ENCODE measurements around the gene RPLP2. TPM values are rescaled to one million over a fixed set of nuclear protein-coding genes. Genes with fewer than 3 reads are reported as not detected.

Gene RPLP2
- polyA plus RNA-seq, 1 donor (not counting 4 experiments of a cell fraction or from before 2014, with no cell fraction given): 632 TPM

DNA sequence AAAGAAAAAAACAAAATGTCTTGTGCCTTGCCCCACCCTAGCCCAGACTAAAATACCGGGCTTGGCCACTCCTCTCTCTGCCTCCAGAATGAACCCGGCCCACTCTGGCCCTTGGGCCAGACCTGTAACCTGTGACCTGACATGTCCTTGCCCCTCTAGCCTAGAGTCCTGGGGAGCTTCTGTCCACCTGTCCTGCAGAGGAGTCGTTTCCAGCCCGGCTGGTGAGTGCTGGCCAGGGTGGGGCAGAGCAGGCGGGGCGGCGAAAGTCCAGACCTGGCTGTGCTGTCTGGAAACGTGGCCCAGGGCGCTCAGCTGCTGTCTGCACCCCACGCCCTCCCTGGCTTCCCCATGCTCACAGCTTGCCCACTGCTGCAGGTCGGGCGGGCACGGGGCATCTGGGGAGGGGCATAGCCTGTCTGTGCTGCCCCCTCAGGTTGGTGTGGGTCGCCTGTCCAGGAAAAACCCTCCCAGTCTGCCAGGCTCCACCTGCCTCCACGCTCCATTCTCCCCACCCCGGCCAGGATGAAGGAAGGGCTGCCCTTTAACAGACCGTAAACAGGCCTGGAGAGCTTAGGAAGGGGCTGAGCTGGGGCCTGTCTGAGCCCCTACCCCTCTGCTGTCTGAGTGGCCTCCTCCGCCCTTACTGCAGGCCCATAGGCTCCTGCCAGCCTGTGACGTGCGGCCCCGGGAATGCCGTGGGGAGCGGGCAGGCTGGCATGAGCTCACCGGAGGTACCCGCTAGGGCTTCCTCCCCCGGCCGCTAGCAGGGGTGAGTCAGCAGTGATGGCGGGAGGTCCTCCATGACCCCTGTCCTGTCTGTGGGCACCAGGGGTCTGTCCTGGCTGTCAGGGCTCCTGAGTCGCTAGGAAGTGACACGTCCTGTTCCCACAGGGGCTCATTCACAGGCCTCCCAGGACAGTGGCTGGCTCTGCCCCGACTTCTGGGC, 24.9 kb downstream of the RPLP2 start:
- peaks cover 12 to 25% of the 10 kb centered on the region in 2 experiments for H3K36me3 ChIP-seq (ENCODE audit: control insufficient read depth in 2 of 2, extremely low read depth in 1 of 2, insufficient read depth in 2 of 2, low read length in 2 of 2)
- peaks cover 6% of the 10 kb centered on the region for H4K20me1 ChIP-seq (ENCODE audit: control insufficient read depth, extremely low read depth, insufficient read depth, low read length)
- H3K9me3 ChIP-seq (ENCODE audit: control insufficient read depth, low read depth, low read length): no peaks in the 10 kb centered on the region
- TF ChIP-seq, protein P1, sequence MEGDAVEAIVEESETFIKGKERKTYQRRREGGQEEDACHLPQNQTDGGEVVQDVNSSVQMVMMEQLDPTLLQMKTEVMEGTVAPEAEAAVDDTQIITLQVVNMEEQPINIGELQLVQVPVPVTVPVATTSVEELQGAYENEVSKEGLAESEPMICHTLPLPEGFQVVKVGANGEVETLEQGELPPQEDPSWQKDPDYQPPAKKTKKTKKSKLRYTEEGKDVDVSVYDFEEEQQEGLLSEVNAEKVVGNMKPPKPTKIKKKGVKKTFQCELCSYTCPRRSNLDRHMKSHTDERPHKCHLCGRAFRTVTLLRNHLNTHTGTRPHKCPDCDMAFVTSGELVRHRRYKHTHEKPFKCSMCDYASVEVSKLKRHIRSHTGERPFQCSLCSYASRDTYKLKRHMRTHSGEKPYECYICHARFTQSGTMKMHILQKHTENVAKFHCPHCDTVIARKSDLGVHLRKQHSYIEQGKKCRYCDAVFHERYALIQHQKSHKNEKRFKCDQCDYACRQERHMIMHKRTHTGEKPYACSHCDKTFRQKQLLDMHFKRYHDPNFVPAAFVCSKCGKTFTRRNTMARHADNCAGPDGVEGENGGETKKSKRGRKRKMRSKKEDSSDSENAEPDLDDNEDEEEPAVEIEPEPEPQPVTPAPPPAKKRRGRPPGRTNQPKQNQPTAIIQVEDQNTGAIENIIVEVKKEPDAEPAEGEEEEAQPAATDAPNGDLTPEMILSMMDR (optimal IDR thresholded peaks at IDR 0.05 in 1 of 3, IDR thresholded peaks at IDR 0.05 in 1 of 3, conservative IDR thresholded peaks at IDR 0.05 in 1 of 3; ENCODE audit: extremely low read depth in 1 of 3, insufficient read depth in 2 of 3, low read length in 3 of 3): no peak
- TF ChIP-seq EZH2 (IDR thresholded peaks at IDR 0.05; ENCODE audit: low read length): no peak
- peak overlapping the region; percentile 95 for H3K9ac ChIP-seq (ENCODE audit: control insufficient read depth, extremely low read depth, insufficient read depth, low read length)
- dilution Hi-C loops (cut with MboI; ENCODE audit: extremely low pct_ligation_motif_present, low sequenced_read_pairs): no loop called here
- FAIRE-seq (peak; percentile 74), DNase-seq (ENCODE audit: low read depth, low spot score) (peak; percentile 83)
- peaks cover 42% of the 10 kb centered on the region for H3K4me1 ChIP-seq (ENCODE audit: control insufficient read depth, extremely low read depth, insufficient read depth, low read length)
- peaks cover 3% of the 10 kb centered on the region for H3K9me1 ChIP-seq (ENCODE audit: control insufficient read depth, extremely low read depth, insufficient read depth, low read length)
- peaks cover 48% of the 10 kb centered on the region for H3K79me2 ChIP-seq (ENCODE audit: control insufficient read depth, insufficient read depth, low read length)
- peak overlapping the region; percentile 98 for H3K4me2 ChIP-seq (ENCODE audit: control insufficient read depth, extremely low read depth, insufficient read depth, low read depth, low read length)
- H3K27me3 ChIP-seq (ENCODE audit: control insufficient read depth, extremely low read depth, insufficient read depth, low read length): peaks cover 16% of the 10 kb centered on the region
- peak overlapping the region; percentile 73 to 84 (median 78) for H3K4me3 ChIP-seq (ENCODE audit: control insufficient read depth in 2 of 3, extremely low read depth in 1 of 3, insufficient read depth in 2 of 3, low read depth in 1 of 3, low read length in 3 of 3)
- H3K27ac ChIP-seq (ENCODE audit: control insufficient read depth, insufficient read depth, low read length): peak overlapping the region; percentile 94
- no peak overlapping the region for H2AFZ ChIP-seq (ENCODE audit: control insufficient read depth, low read length)

DNA sequence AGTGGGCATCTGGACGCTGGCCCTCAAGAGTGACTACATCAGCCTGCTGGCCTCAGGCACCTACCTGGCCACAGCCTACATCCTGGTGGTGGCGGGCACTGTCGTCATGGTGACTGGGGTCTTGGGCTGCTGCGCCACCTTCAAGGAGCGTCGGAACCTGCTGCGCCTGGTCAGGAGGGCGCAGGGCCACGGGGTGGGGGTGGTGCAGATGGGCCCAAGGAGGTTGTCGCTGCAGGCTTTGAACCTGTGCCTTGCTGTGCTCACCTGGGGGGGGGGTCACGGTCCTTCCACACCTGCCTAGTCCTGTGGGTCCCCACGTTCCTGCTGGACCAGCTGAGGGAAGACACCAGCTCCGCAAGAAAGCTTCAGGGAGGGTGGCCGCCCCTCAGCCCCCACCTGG, 26.5 kb downstream of the RPLP2 start:
- no peak for DNase-seq (ENCODE audit: low read depth, low spot score)
- Histone ChIP-seq H3K36me3 (ENCODE audit: control insufficient read depth in 2 of 2, extremely low read depth in 1 of 2, insufficient read depth in 2 of 2, low read length in 2 of 2) (peaks cover 28% of the 10 kb centered on the region in 2 experiments), H3K4me3 (ENCODE audit: control insufficient read depth in 2 of 3, extremely low read depth in 1 of 3, insufficient read depth in 2 of 3, low read depth in 1 of 3, low read length in 3 of 3) (no peak overlapping the region), H4K20me1 (ENCODE audit: control insufficient read depth, extremely low read depth, insufficient read depth, low read length) (peaks cover 15% of the 10 kb centered on the region), H3K27me3 (ENCODE audit: control insufficient read depth, extremely low read depth, insufficient read depth, low read length) (no peaks in the 10 kb centered on the region), H3K9ac (ENCODE audit: control insufficient read depth, extremely low read depth, insufficient read depth, low read length) (no peak overlapping the region), H3K79me2 (ENCODE audit: control insufficient read depth, insufficient read depth, low read length) (peaks cover 62% of the 10 kb centered on the region), H3K9me1 (ENCODE audit: control insufficient read depth, extremely low read depth, insufficient read depth, low read length) (peaks cover 3% of the 10 kb centered on the region), H3K4me2 (ENCODE audit: control insufficient read depth, extremely low read depth, insufficient read depth, low read depth, low read length) (no peak overlapping the region), H3K4me1 (ENCODE audit: control insufficient read depth, extremely low read depth, insufficient read depth, low read length) (peaks cover 43% of the 10 kb centered on the region), H3K9me3 (ENCODE audit: control insufficient read depth, low read depth, low read length) (no peaks in the 10 kb centered on the region), H2AFZ (ENCODE audit: control insufficient read depth, low read length) (no peak overlapping the region), H3K27ac (ENCODE audit: control insufficient read depth, insufficient read depth, low read length) (no peak overlapping the region)
- TF ChIP-seq EZH2 (IDR thresholded peaks at IDR 0.05; ENCODE audit: low read length): no peak
- TF ChIP-seq, protein P1 (optimal IDR thresholded peaks at IDR 0.05 in 1 of 3, IDR thresholded peaks at IDR 0.05 in 1 of 3, conservative IDR thresholded peaks at IDR 0.05 in 1 of 3; ENCODE audit: extremely low read depth in 1 of 3, insufficient read depth in 2 of 3, low read length in 3 of 3): no peak
- no peak for FAIRE-seq
- dilution Hi-C loops (cut with MboI; ENCODE audit: extremely low pct_ligation_motif_present, low sequenced_read_pairs): no loop called here
